ENCODE results near the gene SESN2. TPM values are rescaled to one million over a fixed set of nuclear protein-coding genes. Genes with fewer than 3 reads are reported as not detected.

The SESN2 gene
- polyA plus RNA-seq, 1 donor: 18.1 TPM

DNA sequence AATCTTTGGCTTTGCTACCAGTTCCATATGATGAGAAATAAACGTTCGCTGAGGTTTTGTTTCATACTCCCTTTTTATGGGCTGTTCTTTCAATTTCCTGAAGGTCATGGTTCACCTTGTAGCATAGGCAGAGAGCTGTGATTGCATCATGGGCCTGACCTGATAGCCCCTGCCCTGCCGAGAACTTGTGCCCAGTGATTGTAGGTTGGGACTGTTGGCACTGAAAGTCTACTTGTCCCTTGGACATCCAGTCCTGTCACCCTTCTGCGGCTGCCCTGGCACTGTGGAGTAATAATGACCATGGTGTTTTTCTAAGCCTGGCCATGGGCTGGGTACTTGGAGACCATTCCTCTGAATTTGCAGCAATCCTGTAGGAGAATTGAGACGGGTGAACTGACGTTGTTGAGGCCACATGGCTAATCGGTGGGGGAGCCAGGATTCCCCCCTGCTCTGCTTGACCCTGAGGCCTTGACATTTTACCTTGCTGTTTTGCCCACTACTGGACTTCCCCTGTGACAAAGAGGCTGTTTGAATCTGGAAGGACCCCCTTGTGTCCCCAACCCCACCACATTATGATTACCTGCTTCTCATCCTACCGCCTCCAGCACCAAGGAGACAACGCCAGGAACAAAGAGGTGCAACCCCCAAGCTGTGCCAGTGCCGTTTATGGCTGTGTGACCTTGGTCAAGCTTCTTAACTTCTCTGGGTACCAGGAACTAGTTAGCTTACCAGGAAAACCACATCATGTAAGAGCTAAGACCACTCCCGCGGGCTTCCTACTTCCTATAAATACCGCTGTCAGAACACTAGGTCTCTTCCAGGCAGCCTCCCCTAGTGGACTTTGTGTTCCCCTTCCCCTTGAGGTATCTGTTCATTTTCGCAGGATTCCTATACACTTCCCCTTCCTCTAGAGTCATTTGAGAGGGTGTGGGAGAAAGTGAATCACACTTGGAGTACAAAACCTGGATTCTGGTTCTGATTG, 23.4 kb downstream of the SESN2 start:
- no peak for DNase-seq

DNA sequence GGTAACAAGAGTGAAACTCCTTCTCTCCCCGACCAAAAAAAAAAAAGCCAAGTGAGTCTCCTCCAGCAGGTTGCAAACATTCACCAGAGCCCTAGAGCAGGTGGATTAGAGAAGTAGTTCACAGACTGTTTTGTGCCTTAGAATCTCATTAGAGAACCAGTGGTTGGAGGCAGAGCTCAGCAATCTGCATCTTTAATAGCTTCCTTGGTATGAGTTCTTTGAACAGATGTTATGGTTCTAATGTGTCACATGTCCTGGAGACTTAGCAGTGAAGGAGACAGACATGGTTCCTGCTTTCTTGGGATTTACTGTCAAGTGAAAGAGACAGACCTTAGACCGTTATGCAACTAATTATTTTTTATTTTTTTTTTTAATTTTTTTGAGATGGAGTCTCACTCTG, 26.8 kb downstream of the SESN2 start:
- no peak for DNase-seq

DNA sequence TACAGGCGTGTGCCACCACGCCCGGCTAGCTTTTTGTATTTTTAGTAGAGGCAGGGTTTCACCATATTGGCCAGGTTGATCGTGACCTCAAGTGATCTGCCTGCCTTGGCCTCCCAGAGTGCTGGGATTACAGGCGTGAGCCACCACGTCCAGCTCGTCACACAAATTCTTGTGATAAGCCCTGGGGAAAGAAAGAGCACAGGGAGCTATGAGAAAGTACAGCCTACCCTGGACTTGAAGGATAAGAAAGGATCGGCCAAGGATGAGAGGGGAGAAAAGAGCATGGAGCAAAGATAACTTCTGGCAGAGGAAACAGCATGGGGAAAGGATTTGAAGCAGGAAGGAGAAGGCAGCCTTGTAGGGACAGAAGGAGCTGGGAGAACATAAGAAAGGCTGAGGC, 29.2 kb downstream of the SESN2 start:
- no peak for DNase-seq

DNA sequence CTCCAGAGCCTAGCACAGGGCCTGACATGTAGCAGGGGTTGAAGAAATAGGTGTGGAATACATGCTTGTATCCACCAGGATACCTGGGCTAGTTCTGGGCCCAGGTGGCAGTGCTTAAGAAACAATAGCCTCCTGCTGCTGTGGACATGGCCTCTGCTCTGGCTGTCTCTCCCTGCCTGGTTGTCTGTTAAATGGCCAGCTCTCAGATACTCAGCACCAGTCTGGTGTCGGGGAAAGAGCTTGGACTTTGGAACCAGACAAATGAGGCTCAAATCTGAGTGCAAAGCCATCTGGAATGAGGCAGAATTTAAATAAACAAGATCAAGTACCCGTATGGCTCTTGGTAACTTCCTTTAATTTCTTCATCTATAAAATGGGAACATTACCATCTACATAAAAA, 31.5 kb downstream of the SESN2 start:
- no peak for DNase-seq

DNA sequence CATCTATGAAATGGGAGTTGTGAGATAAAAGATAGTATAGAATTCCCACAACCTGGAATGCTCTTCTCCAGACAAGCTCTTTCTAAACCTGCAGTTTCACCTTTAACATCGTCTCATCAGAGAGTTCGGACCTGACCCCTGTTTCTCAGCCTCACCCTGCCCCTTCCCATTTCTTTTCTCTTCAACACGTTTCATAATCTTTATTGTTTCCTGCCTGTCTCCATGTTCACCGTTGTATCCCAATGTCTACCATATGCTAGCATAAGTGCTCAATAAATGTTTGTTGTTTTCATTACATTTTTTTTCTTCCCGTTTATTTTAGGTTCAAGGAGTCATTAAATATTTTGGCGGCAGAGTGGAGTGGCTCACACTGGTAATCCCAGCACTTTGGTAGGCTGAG, 32.4 kb downstream of the SESN2 start:
- no peak for DNase-seq

DNA sequence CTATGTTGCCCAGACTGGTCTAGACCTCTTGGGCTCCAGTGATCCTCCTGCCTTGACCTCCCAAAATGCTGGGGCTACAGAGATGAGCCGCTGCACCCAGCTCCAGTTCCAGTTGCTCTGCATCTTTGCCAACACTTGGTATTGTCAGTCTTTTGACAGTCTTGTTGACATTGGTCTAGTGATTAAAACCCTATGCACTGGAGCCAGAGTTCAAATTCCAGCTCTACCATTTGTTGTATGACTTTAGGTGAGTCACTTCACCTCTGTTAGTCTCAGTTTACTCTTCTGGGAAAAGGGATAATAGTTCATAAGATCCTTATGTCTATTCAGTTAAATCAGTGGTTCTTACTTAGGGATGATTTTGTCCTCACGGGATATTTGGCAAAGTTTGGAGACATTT, 36.6 kb downstream of the SESN2 start:
- no peak for DNase-seq

DNA sequence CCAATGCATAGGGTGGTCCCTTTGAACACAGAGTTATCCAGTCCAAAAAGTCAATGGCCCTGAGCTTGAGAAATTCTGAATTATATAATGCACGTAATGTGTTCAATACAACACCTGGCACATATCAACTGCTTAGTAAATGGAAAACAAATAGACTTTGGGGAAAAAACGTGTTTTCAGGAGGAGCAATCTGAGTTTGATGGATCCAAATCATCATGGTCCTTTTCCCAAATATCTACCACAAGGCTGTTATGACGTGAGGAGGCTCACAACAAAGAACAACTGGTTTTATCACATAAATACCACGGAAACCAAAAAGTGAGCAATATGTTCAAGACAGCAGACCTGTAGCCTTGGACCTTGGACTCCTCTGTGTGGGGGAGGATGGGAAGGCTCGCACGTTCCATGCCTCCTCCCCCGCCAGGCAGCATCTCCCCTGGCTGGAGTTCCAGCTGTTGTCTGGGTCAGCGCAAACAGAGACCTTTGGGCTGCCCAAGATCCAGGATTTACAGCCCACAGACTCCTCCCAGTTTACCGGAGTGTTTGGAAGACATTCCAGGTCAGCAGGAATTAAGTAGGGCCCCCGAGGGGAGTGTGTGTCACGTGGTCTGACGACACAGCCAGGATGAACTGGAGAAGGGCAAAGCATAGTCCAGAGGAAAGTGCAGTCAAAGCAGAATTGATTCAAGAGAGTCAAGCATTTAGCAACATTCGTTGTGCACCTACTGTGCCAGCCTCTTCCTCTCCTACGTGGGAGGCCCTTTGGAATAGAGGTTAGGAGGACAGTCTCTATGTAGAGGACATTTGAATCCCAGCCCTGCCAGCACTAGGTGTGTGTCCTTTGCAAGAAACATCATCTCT, 37.3 kb downstream of the SESN2 start:
- peak; percentile 89 for DNase-seq

DNA sequence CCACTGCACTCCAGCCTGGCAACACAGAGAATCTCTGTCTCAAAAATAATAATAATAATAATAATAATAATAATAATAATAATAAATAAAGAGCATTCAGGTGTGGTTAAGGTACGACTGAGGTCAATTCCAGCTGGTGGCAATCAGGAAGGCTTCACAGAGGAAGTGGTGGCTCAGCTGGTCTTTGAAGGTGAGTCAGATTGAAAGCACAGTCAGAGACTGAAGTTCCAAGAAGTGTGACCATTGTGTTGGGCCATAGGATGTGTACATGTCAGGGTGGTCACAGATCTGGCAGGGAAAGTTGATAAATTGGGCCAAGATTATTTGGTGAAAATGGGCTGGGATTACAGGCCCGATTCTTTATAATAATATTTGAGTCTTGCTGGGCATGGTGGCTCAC, 38.5 kb downstream of the SESN2 start:
- no peak for DNase-seq

DNA sequence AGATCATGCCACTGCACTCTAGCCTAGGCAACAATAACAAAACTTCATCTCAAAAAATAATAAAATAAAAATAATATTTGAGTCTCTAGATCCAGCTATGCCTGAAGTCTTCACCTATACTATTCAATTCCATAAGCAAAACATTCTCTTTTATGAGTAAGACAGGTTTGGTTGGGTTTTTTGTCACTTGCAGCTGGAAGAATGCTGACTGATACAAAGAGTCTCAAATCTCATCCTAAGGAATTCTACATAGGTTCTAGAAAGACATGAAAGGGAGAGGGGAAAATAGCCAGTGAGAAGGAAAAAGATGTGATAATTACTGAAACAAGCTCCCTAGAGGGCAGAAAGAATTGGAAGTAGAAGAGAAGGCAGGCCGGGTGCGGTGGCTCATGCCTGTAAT, 39.1 kb downstream of the SESN2 start:
- DNase-seq: no peak

DNA sequence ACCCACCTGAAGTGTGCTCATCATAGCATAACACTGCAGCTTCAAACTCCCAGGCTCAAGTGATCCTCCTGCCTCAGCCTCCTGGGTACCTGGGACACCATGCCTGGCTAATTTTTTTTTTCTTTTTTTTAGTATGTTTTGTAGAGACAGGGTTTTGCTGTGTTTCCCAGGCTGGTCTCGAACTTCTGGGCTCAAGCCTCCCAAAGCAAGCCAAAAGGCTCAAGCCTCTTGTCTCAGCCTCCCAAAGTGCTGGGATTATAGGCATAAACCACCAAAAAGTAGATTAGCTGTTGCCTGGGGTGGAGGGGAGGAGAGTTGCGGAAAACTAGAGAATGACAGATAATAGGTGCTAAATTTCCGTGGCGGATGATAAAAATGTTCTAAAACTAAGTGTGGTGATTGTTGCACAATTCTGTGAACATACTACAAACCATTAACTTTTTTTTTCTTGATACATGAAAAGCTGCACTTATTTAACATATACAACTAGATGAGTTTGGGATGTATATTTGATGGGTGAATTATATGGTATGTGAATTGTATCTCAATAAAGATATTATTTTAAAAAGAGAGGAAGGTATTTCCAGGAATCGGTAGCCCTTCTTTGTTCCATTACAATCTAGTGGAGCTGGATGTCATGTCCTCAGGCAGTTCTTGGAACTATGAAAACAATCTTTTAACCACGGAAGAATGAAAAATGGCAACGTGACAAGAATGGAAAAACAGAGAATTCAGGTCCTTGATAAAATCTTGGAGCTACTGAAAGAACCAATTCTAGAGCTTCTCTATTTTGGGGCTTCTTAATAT, 42.3 kb downstream of the SESN2 start:
- DNase-seq: no peak

DNA sequence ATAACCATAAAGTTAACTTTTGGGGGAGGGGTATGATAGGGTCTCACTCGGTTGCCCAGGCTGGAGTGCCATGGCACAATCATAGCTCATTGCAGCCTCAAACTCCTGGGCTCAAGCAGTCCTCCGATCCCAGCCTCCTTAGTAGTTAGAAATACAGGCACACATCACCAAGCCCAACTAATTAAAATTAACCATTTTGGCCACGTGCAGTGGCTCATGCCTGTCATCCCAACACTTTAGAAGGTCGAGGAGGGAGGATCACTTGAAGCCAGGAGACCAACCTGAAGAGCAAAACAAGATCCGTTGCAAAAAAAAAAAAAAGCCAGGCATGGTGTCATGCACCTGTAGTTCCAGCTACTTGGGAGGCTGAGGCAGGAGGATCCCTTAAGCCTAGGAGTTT, 42.9 kb downstream of the SESN2 start:
- no peak for DNase-seq

DNA sequence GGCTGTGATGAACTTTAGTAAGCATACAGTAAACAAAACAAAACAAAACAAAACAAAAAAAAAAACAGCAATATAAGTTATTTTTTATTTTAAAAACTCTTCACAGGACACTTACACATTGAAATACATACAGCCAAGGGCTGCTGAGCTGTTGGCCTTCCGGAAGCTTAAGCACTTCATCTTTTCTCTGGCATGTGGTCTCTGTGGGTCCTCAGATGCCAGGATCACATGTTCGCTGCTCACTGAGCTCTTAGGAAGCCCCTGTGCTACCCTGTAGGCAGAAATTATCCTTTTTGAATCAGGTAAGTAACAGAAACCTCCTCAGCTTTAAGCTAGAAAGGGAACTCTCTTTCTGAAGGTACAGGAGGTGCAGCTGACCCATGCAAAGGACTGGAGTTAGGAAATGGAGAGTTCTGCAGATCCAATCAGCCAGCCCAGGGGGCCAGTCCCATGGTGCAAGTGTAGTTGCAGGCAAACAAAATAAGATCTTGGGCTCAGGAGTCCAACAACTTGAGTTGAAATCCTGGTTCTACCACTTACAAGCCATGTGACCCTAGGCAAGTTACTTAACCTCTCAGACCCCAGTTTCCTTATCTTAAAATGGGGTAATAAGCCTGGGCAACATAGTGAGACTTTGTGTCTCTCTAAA, 47.1 kb downstream of the SESN2 start:
- no peak for DNase-seq

DNA sequence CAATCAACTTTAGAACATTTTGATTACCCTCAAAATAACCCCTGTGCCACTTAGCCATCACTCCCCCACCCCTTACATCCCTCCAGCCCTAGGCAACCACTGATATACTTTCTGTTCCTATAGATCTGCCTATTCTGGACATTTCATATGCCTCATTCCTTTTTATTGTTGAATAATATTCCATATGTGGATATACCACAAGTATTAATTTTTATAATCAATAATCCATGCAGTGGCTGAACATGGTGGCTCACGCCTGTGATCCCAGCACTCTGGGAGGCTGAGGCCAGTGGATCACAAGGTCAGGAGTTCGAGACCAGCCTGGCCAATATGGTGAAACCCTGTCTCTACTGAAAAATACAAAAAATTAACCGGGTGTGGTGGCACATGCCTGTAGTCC, 49.4 kb downstream of the SESN2 start:
- DNase-seq: no peak

DNA sequence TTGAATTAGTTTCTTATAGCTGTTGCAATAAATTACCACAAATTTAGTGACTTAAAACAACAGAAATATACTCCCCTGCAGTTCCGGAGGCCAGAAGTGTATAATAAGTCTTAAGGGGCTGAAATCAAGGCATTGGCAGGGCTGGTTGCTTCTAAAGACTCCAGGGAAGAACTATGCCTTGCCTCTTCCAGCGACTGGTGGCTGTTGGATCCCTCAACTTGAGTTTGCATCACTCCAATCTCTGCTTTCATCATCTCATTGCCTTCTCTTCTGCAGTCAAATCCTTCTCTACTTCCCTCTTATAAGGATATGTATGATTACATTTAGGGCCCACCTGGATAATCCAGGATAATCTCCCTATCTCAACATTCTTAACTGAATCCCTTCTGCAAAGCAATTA, 50.4 kb downstream of the SESN2 start:
- no peak for DNase-seq

DNA sequence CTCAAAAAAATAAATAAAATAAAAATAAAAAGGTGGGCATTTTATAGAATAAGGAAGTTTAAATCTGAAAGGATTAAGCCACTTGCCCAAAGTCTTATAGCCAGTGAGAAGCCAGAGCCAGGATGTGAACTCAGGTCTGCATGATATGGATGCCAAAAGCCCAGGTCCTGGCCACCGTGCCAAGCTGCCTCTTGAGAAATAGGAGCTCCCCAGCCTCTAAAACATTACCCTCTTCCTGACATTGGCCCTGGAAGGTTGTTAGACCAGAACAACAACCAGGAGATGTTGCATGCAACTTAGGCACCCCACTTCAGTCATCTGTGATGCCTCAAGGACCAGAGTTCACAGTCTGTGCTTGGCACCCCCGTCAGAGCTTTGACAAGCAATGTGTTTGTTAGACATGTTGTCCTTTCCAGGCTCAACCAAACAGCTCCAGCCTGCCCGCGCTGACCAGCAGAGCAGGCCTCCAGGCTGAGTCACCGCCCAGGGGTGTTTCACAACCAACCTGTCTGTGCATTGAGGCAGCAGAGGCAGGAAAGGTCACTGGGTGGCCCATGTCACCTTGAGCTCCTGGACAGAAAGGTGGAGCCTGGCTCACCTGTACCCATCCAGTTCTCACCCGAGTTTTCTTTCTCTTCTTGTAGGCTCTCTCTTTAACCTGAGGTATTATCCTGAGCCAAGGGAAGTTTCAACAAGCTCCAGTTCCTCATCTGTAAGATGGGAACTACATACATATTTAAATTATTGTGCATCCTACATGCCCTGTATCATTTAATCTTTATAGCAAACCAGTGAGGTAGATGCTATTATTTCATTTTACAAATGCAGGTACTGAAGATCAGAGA, 54.6 kb downstream of the SESN2 start:
- DNase-seq: no peak

DNA sequence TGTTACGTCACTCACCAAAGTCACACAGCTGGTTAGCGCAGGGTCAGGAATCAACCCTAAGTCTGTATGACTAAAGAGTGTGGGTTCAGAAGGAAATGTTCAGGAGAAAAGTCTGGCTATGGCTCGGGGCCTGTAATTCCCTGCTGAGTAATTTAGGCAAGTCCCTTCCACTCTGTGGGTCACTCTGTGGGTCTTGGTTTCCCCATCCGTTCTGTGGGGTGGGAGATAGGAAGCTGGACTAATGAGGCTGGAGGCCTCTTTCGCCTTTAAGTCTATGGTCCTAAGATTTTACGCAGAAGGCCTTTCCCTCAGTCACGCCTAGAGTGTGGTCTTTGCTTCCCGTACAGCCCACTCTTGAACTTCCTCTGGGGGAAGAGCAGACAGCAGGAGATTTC, 55.2 kb downstream of the SESN2 start:
- no peak for DNase-seq

DNA sequence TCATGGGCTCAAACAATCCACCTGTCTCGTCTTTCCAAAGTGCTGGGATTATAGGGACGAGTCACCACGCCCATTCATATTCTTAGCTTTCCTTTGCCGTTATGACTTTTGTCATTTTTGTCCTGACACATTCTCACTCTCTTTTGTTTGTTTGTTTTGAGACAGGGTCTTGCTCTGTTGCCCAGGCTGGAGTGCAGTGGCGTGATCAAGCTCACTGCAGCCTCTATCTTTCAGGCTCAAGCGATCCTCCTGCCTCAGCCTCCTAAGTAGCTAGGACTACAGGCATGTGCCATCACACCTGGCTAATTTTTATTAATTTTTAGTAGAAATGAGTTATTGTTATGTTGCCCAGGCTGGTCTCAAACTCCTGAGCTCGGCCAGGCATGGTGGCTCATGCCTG, 57.7 kb downstream of the SESN2 start:
- no peak for DNase-seq

DNA sequence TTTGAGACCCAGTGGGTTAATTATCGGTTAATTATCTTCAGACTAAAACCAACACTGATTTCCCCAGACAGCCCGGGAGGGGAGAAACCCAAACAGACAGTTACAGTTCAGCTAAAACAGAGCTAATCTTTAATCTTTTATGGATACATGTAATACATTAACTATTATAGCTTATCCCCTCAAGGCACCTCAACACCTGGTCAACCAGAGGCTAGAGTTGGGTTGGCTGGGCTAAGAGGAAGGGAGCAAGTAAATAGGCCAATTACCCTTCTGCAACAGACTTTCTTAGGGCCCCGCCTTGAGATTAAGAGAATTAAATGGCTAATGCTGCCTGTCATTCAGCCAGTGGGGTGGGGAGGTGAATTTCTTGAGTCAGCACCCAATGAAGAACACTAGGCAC, 62.9 kb downstream of the SESN2 start:
- peak; percentile 53 for DNase-seq

DNA sequence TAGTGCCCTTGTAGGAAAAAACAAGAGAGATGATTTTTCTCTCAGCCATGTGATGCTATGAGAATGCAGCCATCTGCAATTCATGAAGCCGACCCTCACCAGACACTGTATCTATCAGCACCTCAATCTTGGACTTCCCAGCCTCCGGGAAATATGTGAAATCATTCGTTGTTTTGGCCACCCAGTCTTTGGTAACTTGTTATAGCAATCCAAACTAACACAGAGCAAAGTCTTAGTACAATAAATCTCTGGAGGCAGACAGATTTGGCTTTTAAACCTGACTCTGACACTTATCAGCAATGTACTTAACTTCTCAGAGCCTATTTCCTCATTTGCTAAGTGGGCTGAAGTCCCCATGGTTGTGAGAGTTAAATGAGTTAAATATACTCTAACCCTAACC, 64.4 kb downstream of the SESN2 start:
- no peak for DNase-seq

DNA sequence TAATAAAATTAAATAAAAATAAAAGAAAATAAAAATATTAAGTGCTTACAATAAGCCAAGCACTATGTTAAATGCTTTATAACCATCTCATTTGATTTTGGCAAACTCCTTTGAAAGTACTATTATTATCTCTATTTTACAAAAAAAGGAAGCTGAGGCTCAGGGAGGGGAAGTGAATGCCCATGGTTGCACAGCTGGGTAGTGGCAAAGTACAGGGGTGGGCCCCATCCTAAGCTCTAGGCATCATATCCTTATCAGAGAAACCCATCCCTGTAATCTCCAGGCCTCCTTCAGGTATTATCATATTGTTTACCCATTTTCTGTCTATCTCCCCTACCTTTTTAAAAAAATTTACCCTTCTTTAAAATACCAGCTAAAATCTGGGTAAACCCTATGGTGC, 67.2 kb downstream of the SESN2 start:
- DNase-seq: no peak

DNA sequence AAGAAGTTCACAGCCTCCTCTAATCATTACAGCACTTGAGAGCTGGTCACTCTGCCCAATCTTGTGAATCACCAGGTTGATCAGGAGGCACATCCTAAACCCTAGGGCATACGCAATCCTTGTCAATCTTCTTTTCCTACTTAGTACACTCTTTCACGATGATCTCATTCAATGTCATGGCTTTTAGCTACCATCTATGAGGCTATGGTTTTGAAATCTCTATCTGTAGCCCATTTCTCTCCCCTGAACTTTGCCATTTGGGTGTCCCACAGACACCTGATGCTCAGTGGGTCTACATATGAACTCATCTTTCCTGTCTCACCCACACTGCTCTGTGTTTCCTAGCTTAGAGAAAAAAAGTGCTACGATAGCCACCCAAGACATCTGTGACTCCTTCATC, 67.7 kb downstream of the SESN2 start:
- no peak for DNase-seq
